Loucy (cell line): Measurements from ENCODE around the gene LOC101059915.

ENCODE experiments used
- CTCF ChIP-seq: fragments of 200-600 bp; sonication (generic); conservative IDR thresholded peaks from 2 replicates; pipeline ENCODE4 v1.5.1; 2014; ENCODE audit warnings: mild to moderate bottlenecking, antibody characterized with exemption, low read length
- EZH2phosphoT487 ChIP-seq: fragments of 200-600 bp; IDR thresholded peaks from 2 replicates; pipeline ENCODE4 v1.6.1; 2018; ENCODE audit warnings: antibody characterized with exemption, mild to moderate bottlenecking, moderate library complexity, borderline replicate concordance

- TF ChIP-seq CTCF (no peak), EZH2phosphoT487 (no peak)
These were observed 48.6 kb upstream of the LOC101059915 start for GRCh38 chrX:71618787-71619186.
